GM19193 (cell line): Measurements from ENCODE around the gene FOCAD.

ENCODE experiments used
- POLR2A ChIP-seq: IDR thresholded peaks from 4 replicates; pipeline ENCODE4 v1.6.1; 2011; ENCODE audit not compliant: insufficient read depth, insufficient read length; ENCODE audit errors: extremely low read depth

The FOCAD gene

DNA sequence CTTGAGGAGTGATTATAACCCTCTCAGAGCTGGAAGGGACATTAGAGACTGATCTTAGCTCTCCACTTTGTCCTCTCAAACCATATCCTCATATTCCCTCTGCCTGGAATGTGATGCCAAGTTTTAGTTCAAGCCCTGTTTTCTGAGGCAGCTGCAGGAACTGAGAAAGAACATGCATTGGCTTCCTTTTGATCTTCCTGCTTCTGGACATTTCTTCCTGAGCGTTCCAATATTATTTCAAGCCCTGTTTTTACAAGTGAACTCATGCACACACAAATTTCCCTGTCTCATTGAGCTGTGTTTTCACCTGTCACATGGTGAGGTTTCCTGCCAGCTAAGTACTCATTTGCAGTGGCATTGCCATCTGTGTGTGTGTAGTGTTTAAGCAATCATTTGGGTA, 17.0 kb downstream of the FOCAD start:
- no peak for TF ChIP-seq POLR2A

DNA sequence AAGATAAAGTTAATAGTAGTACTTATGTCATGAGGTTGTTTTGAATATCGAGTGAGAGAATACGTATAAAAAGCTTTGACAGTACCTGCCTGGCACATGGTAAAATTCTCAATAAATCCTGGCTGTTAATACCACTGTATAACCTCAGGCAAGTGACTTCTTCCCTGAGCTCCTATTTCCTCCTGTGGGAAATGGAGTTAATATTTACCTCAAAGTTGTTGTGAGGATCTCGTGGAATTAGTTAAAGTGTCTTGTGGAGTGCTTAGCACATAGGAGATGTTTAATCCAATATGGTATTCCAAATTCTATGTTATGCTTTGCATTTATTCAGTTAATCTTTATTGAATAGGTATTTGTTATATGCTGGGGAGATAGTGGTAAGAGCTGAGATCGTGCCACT, 18.5 kb downstream of the FOCAD start:
- TF ChIP-seq POLR2A: no peak

DNA sequence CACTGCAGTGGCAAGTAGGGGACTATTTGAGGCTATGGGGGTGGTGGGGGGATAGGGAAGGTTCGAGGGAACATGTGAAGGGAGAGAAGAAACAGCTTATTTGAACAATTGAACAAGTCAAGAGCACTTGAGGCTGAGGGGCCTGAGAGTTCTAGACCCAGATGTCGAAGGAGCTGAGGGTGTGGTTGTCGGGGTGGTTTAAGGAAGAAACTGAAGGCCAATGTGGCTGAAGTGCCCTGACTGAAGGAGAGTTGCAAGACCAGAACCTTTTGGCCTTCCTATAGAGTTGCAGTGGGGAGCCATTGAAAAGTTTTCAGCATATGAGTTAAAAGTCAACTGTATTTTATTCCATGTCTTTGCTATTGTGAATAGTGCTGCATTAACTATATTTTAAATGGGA, 19.1 kb downstream of the FOCAD start:
- TF ChIP-seq POLR2A: no peak

DNA sequence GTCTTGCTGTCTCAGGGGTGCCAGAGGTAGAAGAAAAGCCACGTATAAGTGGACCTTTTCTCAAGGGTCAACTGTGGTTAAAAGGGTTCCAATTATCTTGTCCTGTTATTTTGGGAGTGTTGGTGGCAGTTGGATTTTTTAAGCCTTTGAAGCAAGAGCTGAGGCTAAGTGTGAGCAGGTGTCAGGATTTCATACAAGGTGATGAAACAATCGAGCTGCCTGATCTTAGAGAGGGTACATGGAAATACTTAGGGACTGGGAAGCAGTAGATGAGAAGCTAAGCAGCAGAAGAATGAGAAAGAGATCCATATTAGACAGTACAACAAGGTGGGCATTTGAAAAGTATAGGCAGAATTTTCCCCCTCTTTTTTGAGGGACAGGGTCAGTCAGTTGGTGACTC, 23.6 kb downstream of the FOCAD start:
- TF ChIP-seq POLR2A: no peak

- TF ChIP-seq POLR2A: no peak
Observed at GRCh38 chr9:20713172-20713571, 29.1 kb downstream of the FOCAD start.

DNA sequence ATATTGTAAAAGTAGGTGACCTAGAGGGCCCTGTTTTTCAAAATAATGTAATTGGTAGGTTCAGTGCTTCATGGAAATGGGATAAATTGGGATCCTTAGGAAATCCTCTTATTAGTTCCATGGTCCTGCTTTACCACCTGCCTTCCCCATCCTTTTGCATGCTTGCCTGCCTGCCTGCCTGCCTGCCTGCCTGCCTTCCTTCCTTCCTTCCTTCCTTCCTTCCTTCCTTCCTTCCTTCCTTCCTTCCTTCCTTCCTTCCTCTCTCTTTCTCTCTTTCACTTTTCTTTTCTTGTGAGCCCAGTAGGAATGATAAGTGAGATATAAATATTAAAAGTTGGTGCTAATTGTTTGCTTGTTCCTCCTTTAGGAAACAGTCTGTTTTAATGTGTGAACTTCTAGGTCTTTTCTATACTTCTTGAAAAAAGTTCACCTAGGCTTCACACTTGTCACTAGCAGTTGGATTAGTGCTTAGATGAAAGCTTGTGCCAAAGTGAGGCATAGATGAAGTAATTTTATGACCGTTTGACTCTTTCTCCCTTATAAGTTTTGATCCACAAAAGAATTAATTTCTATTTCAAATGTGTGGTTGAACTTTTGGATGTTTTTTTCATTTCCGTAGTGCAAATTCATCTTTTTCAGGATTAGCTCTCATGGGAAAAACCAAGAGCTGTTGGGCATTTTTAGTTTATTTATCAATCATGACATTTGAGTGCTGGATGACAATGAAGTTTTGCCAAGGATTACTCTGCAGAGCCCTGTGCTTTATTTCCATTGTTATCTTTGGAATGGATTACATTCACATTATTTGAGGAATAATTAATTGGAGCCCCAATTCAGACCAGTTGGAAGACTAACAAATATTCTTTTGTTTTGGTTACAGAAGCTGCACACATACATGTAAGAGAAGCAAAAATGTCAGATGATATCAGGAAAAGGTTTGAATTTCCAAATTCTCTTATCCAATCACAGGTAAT, 30.7 kb downstream of the FOCAD start:
- TF ChIP-seq POLR2A: no peak

DNA sequence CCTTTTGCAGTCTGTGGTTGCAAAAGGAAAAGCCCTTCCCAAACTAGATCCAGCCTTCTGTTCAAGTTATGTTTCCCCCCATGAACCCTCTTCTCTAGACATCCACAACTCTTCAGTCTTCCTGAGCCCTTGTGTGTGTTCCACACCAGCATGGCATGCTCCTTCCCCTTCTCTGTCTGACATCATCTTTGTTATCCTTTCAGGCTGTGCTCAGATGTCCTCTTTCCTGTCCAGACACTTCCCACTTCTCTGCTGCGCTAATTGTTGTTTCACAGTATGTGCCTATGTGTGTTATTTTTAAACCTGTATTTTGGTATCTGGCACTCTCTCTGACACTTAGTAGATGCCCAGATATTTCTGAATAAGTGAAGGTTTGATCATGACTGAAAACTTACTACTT, 38.2 kb downstream of the FOCAD start:
- no peak for TF ChIP-seq POLR2A

GRCh38 chr9:20725675-20726074, 41.6 kb downstream of the FOCAD start:
- no peak for TF ChIP-seq POLR2A

- no peak for TF ChIP-seq POLR2A
Observed at GRCh38 chr9:20726144-20726543, 42.1 kb downstream of the FOCAD start.

- no peak for TF ChIP-seq POLR2A
Observed at GRCh38 chr9:20728493-20729220, 44.6 kb downstream of the FOCAD start.

DNA sequence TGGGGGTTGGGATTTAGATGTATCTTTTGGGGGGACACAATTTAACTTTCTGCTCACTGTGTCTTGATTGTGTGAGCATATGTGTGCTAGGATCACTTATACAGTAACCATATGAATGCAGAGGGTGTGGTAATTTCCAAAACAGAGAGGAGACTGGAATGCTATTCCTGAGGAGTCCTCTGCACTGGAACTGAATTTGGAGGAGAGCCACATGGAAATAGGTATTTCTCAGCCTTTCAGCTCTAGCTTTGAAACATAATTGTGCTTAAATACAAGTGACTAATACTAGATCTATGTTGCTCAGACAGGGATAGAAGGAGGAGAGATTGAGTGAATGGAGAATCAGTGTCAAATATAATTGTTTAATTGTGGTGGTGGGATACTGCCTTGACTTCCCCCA, 45.5 kb downstream of the FOCAD start:
- no peak for TF ChIP-seq POLR2A

DNA sequence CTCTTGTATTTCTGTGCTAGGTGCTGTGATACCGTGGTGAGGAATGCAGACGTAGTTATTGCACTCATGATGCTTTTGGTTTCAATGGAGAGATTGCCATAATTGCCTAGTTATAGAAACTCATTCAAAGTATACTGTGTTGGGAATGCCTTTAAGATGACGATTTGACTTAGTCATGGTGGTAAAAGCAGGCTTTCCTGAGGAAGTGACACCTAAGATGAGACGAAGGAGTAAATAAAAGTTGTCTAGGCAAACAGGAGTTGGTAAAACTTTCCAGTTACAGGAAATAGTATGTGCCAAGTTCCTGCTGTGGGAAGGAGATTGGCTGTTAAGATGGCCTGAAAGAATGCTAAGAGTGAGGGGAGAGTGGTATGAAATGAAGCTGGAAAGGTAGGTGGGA, 48.1 kb downstream of the FOCAD start:
- no peak for TF ChIP-seq POLR2A

GRCh38 chr9:20734275-20734674, 50.2 kb downstream of the FOCAD start:
- TF ChIP-seq POLR2A: no peak

GRCh38 chr9:20740304-20740703, 56.2 kb downstream of the FOCAD start:
- no peak for TF ChIP-seq POLR2A

GRCh38 chr9:20740929-20741582, 57.0 kb downstream of the FOCAD start:
- no peak for TF ChIP-seq POLR2A
